HG03378 (cell line): ENCODE data around the gene TNFRSF18.
"Not testable (repeated sequence)": the region's sequence is repeated elsewhere in the genome, so short reads cannot be mapped to it uniquely, and the experiment has no call there.

Source experiments
- ATAC-seq: cut with Tn5 transposase; IDR thresholded peaks from one replicate; pipeline ENCODE4 v1.9.1; 2021; ENCODE audit warnings: mild to moderate bottlenecking, moderate library complexity; ENCODE audit not compliant: unreplicated experiment

TNFRSF18 gene

GRCh38 chr1:1199141-1199960, 7.0 kb downstream of the TNFRSF18 start:
- no peak for ATAC-seq

GRCh38 chr1:1198423-1199140, 7.8 kb downstream of the TNFRSF18 start:
- ATAC-seq, result no peak

GRCh38 chr1:1197551-1198422, 8.6 kb downstream of the TNFRSF18 start:
- ATAC-seq, result no peak

- ATAC-seq, result no peak
Measured at GRCh38 chr1:1197188-1197500, 9.2 kb downstream of the TNFRSF18 start.

- no peak for ATAC-seq
Measured at GRCh38 chr1:1196431-1197187, 9.8 kb downstream of the TNFRSF18 start.

GRCh38 chr1:1195726-1196125, 10.7 kb downstream of the TNFRSF18 start:
- ATAC-seq, result not testable (repeated sequence)

- ATAC-seq, result no peak
Measured at GRCh38 chr1:1194723-1195122, 11.7 kb downstream of the TNFRSF18 start.

- ATAC-seq, result no peak
Measured at GRCh38 chr1:1191734-1192133, 14.7 kb downstream of the TNFRSF18 start.

- ATAC-seq, result no peak
Measured at GRCh38 chr1:1189111-1189510, 17.3 kb downstream of the TNFRSF18 start.

GRCh38 chr1:1187938-1188337, 18.5 kb downstream of the TNFRSF18 start:
- no peak for ATAC-seq

GRCh38 chr1:1185101-1185765, 21.2 kb downstream of the TNFRSF18 start:
- ATAC-seq, result no peak

- ATAC-seq, result no peak
Measured at GRCh38 chr1:1183833-1184775, 22.3 kb downstream of the TNFRSF18 start.

- no peak for ATAC-seq
Measured at GRCh38 chr1:1183221-1183747, 23.1 kb downstream of the TNFRSF18 start.

GRCh38 chr1:1182491-1183220, 23.7 kb downstream of the TNFRSF18 start:
- ATAC-seq, result no peak

- ATAC-seq, result no peak
Measured at GRCh38 chr1:1181938-1182410, 24.4 kb downstream of the TNFRSF18 start.

- ATAC-seq, result no peak
Measured at GRCh38 chr1:1181129-1181937, 25.1 kb downstream of the TNFRSF18 start.
